ENCODE data around the gene UCP3. TPM values are rescaled to one million over a fixed set of nuclear protein-coding genes. Genes with fewer than 3 reads are reported as not detected.

Gene UCP3
- total RNA-seq: 1 to 10 TPM; 4.0 to 4.1 TPM

DNA sequence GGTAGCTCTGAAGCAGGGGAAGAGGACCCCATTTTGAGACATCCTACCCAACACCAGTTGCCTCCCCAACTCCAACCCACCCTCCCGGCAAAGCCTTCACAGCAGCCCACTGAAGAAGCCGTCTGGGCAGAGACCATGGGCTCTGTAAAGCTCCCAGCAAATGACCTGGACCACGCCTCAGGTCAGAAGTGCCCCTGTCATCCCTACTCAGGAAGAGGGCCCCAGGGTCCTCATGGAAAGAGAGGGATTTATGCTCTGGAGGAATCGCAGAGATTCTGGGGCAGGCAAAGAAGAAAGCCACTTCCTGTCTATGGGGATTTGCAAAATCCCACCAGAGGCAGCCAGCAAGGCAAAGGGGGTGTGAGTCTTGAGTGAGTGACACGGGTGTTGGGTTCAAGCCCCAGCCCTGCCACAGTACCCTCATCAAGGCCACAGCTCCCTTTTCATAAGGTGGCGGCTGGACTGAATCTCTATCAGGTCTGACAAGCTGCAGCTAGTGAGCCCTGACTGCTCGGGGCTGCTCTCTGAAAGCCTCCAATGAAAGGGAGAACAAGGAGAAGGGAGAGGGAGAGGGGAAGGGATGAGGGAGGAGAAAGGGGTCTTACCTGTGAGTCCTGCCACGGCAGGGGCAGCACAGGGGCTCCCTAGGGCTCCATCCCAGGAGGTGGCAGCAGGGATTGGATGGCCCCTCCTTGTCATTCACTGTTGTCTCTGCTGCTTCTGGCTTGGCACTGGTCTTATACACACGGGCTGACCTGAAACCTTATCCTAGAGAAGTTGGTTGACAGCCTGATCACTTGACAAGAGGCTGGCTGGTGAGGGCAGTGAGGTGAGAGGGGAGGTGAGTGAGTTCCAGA is at the start of gene UCP3:
UCP3 (minus strand) TSS at position 713 of the 857 bp plus-strand sequence. CDS start 2,043 bp downstream, outside the sequence.
- no peak for DNase-seq
- Mint-ChIP-seq H3K4me3 (peak within 1 kb of the TSS; percentile 34), H3K27me3 (no peaks in the 10 kb centered on the region), H3K27ac (peak within 1 kb of the TSS; percentile 82), H3K4me1 (peaks cover 58% of the 10 kb centered on the region), H3K36me3 (peaks cover 20% of the 10 kb centered on the region), H3K9me3 (no peaks in the 10 kb centered on the region)
- POLR2A ChIA-PET: interaction anchor here (1.7 to 3.0 kb wide), 6 partner anchors 11 to 30 kb away, joined by 4 to 22 read pairs (median 8); partner anchors contain the start of gene UCP2
- no peak for ATAC-seq (ENCODE audit: low read depth)

- Mint-ChIP-seq H3K4me1 (peaks cover 7% of the 10 kb centered on the region), H3K9me3 (peaks cover 12% of the 10 kb centered on the region), H3K36me3 (peaks cover 28% of the 10 kb centered on the region), H3K4me3 (no peak overlapping the region), H3K27me3 (no peaks in the 10 kb centered on the region), H3K27ac (no peak overlapping the region)
- POLR2A ChIA-PET: no interaction called here
- ATAC-seq (ENCODE audit: low read depth): no peak
- no peak for DNase-seq
Observed at GRCh38 chr11:74057249-74058151, 48.6 kb upstream of the UCP3 start.

DNA sequence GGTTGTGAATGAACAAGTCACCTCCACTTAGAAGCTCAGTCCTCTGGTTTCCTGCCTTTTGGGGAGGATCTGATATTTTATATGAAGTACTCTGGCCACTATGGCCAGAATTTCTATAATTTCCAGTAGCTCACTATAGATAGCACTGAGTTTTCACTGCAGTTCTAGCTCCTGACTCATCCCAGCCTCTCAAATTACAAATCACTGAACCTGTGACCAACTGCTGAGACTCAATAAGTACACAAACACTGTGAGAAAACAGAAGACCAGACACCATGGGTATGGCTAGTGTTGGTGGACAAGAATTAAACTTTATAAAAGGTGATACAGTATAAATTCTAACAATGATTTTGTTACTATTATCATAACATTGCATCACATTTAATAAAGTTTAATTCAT is 47.1 kb upstream of the UCP3 start:
- Mint-ChIP-seq H3K4me1 (peaks cover 2% of the 10 kb centered on the region), H3K9me3 (peaks cover 5% of the 10 kb centered on the region), H3K27ac (no peak overlapping the region), H3K4me3 (no peak overlapping the region), H3K36me3 (peaks cover 24% of the 10 kb centered on the region), H3K27me3 (no peaks in the 10 kb centered on the region)
- POLR2A ChIA-PET: no interaction called here
- DNase-seq (no peak), ATAC-seq (ENCODE audit: low read depth) (no peak)

DNA sequence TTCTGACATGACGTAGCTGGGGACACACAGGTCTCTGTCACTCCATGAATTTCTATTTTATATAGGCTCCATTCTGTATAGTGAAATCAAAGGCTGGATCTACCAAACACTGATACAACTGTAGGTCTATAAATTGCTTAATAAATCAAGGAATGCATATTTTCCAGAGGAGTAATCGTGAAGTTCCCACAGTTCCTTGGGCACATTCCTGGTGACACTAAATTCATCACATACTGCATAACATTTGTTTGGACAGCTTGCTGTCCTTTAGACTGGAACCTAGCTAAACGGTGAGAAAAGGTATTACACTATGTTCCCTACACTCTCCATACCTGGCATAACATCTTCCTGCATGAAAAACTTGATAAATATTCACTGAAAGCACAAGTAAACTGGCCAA is 41.6 kb upstream of the UCP3 start:
- no peak overlapping the region for H3K4me3 Mint-ChIP-seq
- POLR2A ChIA-PET: no interaction called here
- H3K27ac Mint-ChIP-seq: no peak overlapping the region
- ATAC-seq (ENCODE audit: low read depth): no peak
- H3K36me3 Mint-ChIP-seq: peaks cover 24% of the 10 kb centered on the region
- H3K4me1 Mint-ChIP-seq: no peaks in the 10 kb centered on the region
- no peaks in the 10 kb centered on the region for H3K27me3 Mint-ChIP-seq
- no peaks in the 10 kb centered on the region for H3K9me3 Mint-ChIP-seq
- DNase-seq: no peak

DNA sequence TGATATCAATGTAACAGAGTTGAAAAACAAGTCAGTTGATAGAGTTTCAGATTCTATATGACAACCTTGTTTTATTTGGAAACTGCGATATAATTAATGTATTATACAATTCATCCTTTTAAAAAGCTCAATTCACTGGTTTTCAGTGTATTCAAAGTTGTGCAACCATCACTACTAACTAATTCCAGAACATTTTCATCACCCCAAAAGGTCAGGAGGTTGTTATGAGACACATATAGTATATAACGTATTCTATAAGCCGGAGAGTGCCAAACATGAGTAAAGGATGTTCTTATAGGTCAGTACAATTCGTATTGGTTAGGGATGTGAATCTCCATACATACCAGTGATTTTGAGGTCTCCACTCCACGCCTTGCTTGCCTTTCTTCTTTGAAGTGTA is 40.1 kb upstream of the UCP3 start:
- Mint-ChIP-seq H3K36me3 (peaks cover 26% of the 10 kb centered on the region), H3K27ac (no peak overlapping the region), H3K4me1 (peaks cover 1% of the 10 kb centered on the region), H3K27me3 (no peaks in the 10 kb centered on the region), H3K9me3 (no peaks in the 10 kb centered on the region), H3K4me3 (no peak overlapping the region)
- DNase-seq (no peak), ATAC-seq (ENCODE audit: low read depth) (no peak)
- POLR2A ChIA-PET: no interaction called here

- ATAC-seq (ENCODE audit: low read depth): no peak
- Mint-ChIP-seq H3K4me3 (no peak overlapping the region), H3K36me3 (peaks cover 24% of the 10 kb centered on the region), H3K4me1 (peaks cover 14% of the 10 kb centered on the region), H3K27ac (no peak overlapping the region), H3K27me3 (no peaks in the 10 kb centered on the region), H3K9me3 (no peaks in the 10 kb centered on the region)
- no peak for DNase-seq
- POLR2A ChIA-PET: no interaction called here
Observed at GRCh38 chr11:74044538-74044937, 35.7 kb upstream of the UCP3 start.

GRCh38 chr11:74043450-74043849 is 34.6 kb upstream of the UCP3 start:
- no peak for ATAC-seq (ENCODE audit: low read depth)

GRCh38 chr11:74037309-74037708 is 28.4 kb upstream of the UCP3 start:
- POLR2A ChIA-PET: interaction anchor here (0.6 kb wide), 1 partner anchor 171 kb away, joined by 3 read pairs; no protein-coding TSS in a partner anchor
- ATAC-seq (ENCODE audit: low read depth) (no peak), DNase-seq (no peak)
- peaks cover 12% of the 10 kb centered on the region for H3K4me1 Mint-ChIP-seq
- no peak overlapping the region for H3K4me3 Mint-ChIP-seq
- no peak overlapping the region for H3K27ac Mint-ChIP-seq
- H3K27me3 Mint-ChIP-seq: no peaks in the 10 kb centered on the region
- peaks cover 34% of the 10 kb centered on the region for H3K36me3 Mint-ChIP-seq
- H3K9me3 Mint-ChIP-seq: no peaks in the 10 kb centered on the region

More at GRCh38 chr11:74043450-74043849, 34.6 kb upstream of the UCP3 start:
- Mint-ChIP-seq H3K36me3 (peaks cover 26% of the 10 kb centered on the region), H3K27me3 (no peaks in the 10 kb centered on the region), H3K27ac (no peak overlapping the region), H3K4me1 (peaks cover 14% of the 10 kb centered on the region), H3K9me3 (no peaks in the 10 kb centered on the region), H3K4me3 (no peak overlapping the region)
- DNase-seq: no peak
- POLR2A ChIA-PET: interaction anchor here (0.5 kb wide), 1 partner anchor 63 kb away, joined by 3 read pairs; no protein-coding TSS in a partner anchor

DNA sequence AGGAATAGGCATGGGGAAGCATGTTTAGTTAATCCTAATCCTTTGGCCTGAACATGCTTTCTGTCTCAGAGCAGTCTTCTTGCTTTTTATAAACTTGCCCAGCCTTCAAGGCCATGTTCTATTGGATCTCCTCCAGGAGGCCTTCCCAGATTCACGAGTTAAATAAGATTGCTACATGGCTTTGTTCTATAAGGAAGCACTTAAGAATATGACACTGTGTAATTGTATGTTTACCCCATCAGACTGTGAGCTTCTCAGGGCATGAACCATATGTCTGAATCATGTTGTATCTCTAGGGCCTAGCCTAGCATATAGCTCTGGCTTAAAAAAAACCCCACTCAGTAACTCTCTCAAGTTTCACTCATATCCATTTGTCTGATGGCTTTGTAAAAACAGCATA is 26.4 kb upstream of the UCP3 start:
- H3K9me3 Mint-ChIP-seq: no peaks in the 10 kb centered on the region
- ATAC-seq (ENCODE audit: low read depth) (no peak), DNase-seq (no peak)
- peaks cover 34% of the 10 kb centered on the region for H3K36me3 Mint-ChIP-seq
- no peak overlapping the region for H3K4me3 Mint-ChIP-seq
- no peaks in the 10 kb centered on the region for H3K27me3 Mint-ChIP-seq
- POLR2A ChIA-PET: interaction anchor here (0.8 to 1.3 kb wide), 2 partner anchors 14 to 53 kb away, joined by 3 read pairs; no protein-coding TSS in a partner anchor
- H3K27ac Mint-ChIP-seq: no peak overlapping the region
- H3K4me1 Mint-ChIP-seq: peaks cover 13% of the 10 kb centered on the region

DNA sequence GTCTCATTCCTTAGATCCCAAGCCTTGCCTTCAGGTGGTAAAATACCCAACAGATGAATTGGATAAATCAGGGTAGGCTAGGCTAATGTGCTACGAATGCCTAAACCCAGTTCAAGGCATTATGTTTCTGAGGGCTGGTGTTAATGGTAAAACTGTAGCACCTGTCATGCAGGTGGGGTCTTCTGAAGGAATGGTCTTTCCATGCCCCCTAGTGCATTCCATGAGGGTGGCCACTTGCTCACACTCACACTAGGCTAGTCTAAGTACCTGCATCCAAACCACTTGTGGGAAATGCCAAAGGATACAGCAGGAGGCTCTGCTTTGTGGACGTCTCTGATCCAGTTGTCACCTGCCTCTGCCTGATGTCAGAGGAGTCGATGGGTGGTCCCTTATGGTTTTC is 24.2 kb upstream of the UCP3 start:
- no peak for DNase-seq
- ATAC-seq (ENCODE audit: low read depth): no peak
- Mint-ChIP-seq H3K36me3 (peaks cover 30% of the 10 kb centered on the region), H3K9me3 (no peaks in the 10 kb centered on the region), H3K27me3 (no peaks in the 10 kb centered on the region), H3K4me1 (peaks cover 19% of the 10 kb centered on the region), H3K4me3 (no peak overlapping the region), H3K27ac (no peak overlapping the region)
- POLR2A ChIA-PET: interaction anchor here (2.7 kb wide), 1 partner anchor 51 kb away, joined by 8 read pairs; the partner anchor contains the start of gene UCP2

DNA sequence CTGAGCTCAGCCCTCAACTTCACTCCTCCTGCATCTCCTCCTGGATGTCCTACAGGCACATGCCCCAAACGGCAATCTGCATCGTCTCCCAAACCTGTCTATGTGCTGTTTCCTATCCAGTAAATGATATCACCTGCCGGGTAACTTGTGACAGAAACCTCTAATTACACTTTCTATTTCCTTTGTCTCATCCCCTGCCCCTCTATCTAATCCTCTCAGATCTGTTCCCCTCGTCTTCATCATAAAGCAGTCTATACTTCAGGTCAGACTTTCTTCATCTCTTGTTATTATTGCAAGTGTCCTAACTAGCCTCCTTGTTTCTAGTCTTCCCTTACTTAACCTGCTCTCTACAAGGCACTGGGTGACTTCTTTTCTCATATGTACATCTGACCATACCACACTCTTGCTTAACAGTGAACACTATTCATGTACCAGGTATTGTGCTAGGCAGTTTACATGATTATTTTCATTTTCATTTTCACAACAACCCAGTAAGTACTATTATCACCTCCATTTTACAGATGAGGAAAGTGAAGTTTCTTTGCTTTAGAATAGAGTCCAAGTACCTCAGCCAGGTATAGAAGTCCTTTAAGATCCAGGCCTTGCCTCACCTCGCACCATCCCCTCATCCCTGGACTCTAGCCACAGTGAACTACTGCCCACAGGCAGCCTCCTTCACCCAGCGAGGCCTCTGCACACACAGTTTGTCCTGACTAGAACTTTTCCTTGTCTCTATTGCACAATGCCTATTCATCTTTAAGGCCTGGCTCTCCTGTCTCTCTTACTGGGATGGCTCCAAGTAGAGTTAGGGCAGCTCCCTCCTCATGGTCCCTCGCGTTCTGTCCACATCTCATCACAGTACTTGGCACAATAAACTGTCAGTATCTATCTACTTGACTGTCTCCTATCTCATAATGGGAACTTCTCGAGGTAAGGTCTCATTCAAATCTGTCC is 22.1 kb upstream of the UCP3 start:
- DNase-seq (no peak), ATAC-seq (ENCODE audit: low read depth) (peak; percentile 70)
- Mint-ChIP-seq H3K4me3 (peak overlapping the region; percentile 36), H3K36me3 (peaks cover 29% of the 10 kb centered on the region), H3K4me1 (peaks cover 21% of the 10 kb centered on the region), H3K9me3 (no peaks in the 10 kb centered on the region), H3K27ac (peak overlapping the region; percentile 76), H3K27me3 (no peaks in the 10 kb centered on the region)
- POLR2A ChIA-PET: interaction anchor here (1.3 to 2.7 kb wide), 3 partner anchors 33 to 51 kb away, joined by 3 to 8 read pairs (median 4); partner anchors contain the start of gene UCP2

DNA sequence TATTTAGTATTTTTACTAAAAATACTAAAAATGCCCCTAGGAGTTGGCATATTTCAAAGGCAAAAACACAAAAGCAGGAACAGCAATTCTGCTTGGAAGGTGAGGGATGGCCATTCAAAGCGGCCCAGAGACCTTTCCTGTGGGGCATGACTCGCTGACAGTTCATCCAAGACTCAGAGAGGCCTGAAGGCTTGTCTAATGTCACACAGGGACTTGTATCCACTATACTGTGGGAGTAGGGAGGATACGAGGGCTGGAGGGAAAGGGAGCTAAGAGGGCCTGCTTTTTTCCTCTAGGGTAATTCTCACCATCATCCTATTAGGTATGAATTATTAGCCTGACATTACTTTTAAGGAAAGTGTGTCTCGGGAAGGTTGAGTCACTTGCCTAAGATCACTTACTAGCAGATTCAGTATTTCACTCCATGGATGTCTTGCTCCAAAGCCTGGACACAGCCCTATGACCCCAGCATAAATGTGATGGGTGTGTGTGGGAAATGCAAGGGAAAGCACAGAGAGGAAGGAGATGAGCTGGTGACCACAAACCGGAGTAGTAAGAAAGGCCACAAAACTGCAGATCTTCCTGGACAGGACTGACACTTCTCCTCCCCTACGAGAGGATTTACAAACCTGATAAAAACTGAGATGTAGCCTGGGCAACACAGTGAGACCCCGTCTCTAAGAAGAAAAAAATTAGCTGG is 16.7 kb upstream of the UCP3 start:
- POLR2A ChIA-PET: no interaction called here
- no peak overlapping the region for H3K27ac Mint-ChIP-seq

More for the DNA sequence above, 16.7 kb upstream of the UCP3 start:
- Mint-ChIP-seq H3K4me1 (peaks cover 24% of the 10 kb centered on the region), H3K36me3 (peaks cover 23% of the 10 kb centered on the region), H3K27me3 (no peaks in the 10 kb centered on the region), H3K4me3 (no peak overlapping the region), H3K9me3 (no peaks in the 10 kb centered on the region)
- ATAC-seq (ENCODE audit: low read depth) (no peak), DNase-seq (no peak)

Measured in activated naive CD8-positive, alpha-beta T cell treated with anti-CD3 and anti-CD28 coated beads, Interleukin-2, amount 10 ng/mL, durations not matched to agents 7 days and 5 days (primary cell).